Caki2 (cell line): ENCODE measurements around the gene SCP2. TPM values are rescaled to one million over a fixed set of nuclear protein-coding genes. Genes with fewer than 3 reads are reported as not detected.

Experiments used
- DNase-seq: peaks from one replicate; pipeline ENCODE4 v3.0.0-alpha.2; 2015; ENCODE audit warnings: low read depth
- in situ Hi-C: cut with HindIII; loops from 2 replicates; pipeline ENCODE4 v1.10.0; 2016; ENCODE audit warnings: low sequenced_read_pairs, low pct_unique_long_range_greater_than_20kb, mixed read lengths
- total RNA-seq: library from RNA; depleted of rRNA; stranded (reverse); fragments of >200 nt; shearing (Covaris generic); gene quantifications from 2 replicates; pipeline ENCODE4 v1.2.3, GENCODE V29; 2014; ENCODE audit warnings: low replicate concordance

SCP2 gene
- total RNA-seq, 1 experiment from 2014 or later, result 54.2 TPM

DNA sequence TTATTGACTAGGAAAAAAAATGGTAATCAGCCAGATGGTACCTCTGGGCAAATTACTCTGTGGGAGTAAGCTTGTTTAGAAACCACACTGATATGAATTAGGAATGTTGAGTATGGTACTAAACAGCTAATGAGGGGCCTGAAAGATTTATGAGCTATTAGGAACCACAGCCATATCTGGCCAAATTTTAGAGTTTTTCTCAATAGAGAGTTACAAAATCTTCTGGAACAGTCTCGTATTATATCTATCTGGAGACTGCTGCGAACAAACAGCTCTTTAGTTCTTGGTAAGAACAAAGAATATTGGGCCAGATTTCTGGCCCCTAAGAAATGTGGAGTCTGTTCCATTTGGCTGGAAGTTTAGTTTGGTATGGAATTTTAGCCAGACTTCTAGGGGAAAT is 130.1 kb downstream of the SCP2 start:
- in situ Hi-C loops, result no loop called here
- DNase-seq, result no peak

DNA sequence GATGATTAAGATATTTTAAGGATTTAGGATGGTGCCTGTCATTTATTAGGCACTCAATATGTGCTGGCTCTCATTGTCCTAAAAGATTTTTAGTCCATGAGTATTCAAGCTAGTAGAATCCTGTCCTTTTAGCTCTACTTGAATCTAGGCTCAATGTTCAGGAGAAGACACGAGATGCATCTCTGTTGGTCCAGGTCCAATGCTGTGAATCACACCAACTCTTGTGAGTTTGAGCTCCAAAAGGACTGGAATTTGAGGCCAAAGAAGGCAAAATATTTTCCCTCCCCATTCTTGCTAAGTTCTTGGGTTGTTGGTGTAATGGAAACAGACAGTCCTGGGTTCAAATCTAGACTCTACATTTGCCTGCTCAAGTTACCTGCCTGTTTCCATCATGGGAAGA is 133.5 kb downstream of the SCP2 start:
- in situ Hi-C loops, result no loop called here
- DNase-seq, result no peak

DNA sequence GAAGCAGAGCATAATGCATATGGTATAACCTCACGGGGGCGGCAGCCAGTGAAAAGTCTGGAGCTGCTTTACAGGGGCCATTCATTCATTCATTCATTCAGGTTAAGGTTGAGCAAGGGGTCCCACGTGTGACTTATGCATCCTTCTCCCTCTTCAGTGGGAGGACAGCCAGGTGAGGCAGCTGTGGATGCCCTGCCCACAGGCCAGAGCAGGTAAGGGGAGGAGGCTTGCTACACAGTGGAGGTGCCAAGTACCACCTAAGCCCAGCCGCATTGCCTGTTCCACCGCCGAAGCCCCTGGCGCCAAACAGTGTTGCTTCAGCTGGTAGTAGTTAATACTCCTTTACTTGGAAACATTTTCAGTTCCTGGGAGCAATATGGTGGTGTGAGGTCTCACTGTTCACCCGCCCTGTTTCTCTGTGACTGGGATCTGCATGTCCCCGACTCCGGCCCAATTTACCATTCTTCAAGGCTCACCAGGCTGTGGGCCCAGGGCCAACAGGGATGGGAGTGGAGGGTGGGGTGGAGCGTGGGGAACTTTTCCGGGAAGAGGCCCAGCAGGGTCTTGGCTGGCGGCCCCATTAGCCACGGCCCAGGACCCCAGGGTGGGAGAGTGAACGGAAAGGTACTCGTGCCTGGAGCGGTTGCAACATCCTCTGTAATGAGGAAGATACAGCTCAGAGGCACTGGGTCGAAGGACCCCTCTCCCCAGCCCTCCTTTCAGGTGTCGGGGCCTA is 134.2 kb downstream of the SCP2 start:
- DNase-seq, result no peak
- in situ Hi-C loops, result no loop called here

DNA sequence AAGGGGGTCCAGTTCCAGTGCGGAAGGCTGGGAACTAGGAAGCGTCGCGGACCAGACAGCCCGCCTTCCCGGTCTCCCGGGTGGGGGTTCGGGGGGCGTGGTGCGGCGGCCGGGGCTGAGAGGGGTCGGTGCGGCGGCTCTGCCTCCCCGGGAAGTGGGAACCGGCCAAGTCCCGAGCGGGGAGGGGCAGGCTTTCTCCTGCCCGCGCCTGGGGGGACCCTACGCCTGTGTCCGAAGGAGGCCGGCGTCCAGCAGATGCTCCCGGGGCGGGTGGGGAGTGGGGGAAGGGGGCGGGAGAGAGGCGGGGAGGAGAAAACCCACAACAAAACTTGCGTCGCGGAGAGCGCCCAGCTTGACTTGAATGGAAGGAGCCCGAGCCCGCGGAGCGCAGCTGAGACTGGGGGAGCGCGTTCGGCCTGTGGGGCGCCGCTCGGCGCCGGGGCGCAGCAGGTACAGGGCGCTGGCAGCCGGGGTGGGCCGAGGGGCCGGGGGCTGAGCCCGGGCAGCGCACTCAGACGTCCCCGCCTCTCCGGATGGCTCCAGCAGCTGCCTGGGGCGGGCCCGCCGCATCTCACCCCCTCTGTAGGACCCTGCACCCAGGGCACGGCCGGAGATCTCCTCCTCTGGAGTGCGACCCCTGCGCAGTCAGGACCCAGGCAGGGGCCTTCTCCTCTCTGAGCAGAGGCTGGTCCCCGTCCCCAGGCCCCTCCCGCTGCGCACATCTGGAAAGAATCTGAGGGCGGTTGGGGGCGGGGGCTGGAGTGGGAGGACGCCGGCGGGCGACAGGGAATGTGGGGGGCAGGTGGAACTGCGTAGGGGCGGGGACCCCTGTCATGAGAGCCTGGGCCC is 135.0 kb downstream of the SCP2 start, which contains the start of gene PODN:
Gene PODN, plus strand, starts transcription at position 355 of the 849 bp plus-strand sequence. CDS start 7,643 bp downstream, outside the sequence.
- DNase-seq, result no peak
- in situ Hi-C loops, result no loop called here

DNA sequence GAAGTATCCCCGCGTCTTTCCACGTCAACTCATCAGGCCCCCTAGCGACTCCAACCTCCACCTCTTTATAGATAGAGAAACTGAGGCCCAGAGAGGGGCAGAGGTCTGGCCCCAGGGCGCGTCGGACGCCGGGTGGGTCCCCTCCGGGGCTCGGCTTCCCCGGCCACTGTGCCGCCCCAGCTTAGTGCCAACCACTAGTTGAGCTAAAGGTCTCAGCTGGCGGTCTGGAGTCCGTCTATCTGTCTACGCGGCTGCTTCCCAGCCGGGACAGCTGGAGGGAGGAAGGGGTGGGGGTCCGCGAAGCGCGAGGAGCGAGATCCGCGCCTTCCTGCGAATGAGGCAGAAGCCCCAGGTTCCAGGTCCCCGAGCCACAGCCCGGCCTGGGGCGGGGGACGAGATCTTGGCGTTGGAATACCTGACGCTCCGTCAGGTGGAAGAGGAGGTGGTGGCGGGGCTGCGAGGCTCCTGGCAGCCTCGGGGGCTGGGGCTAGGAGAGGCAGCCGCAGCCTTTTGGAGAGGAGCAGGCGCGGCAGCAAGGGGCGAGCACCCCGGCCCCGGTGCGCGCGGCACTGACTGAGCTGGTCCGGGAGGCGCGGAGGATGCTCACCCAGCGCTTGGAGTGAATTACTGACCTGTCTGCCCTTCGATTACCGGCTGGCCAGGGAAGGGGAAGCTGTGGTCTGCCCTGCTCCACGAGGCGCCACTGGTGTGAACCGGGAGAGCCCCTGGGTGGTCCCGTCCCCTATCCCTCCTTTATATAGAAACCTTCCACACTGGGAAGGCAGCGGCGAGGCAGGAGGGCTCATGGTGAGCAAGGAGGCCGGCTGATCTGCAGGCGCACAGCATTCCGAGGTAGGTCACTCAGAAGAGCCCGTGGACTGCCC is 135.9 kb downstream of the SCP2 start:
- in situ Hi-C loops, result no loop called here
- no peak for DNase-seq

DNA sequence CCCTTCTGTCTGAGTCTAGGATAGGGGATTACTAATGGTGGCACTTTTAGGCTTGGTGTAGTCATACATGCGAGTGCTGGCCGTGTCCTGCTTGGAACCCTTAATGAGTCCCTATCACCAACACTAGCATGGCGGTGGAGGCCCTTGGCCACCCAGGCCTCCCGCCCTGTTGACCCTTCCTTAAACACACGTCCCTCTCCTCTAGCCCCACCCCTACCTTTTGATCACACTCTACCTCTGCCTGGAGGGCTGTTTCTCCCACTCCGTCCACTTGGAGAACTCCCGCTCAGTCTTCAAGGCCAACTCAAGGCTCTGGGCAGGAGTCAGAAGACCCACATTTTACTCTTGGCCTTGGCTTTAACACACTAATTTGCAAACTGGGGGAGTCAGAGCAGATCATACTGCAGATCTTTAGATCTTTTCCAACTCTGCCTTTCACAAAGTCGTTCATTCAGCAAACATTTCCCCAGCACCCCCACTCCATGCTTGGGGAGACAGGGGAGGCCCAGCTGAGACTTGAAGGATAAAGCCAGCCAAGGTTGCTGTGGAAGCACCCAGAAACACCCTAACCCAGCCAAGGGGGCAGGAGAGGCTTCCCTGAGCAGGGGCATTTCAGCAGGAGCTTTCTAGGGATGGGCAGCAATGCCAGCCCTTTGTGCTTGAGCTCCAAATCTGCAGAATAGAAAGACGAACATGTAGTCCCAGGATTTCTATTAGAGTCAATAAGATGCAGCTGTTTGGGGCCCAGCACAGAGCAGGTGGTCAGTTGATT is 136.9 kb downstream of the SCP2 start:
- no peak for DNase-seq
- in situ Hi-C loops, result no loop called here

DNA sequence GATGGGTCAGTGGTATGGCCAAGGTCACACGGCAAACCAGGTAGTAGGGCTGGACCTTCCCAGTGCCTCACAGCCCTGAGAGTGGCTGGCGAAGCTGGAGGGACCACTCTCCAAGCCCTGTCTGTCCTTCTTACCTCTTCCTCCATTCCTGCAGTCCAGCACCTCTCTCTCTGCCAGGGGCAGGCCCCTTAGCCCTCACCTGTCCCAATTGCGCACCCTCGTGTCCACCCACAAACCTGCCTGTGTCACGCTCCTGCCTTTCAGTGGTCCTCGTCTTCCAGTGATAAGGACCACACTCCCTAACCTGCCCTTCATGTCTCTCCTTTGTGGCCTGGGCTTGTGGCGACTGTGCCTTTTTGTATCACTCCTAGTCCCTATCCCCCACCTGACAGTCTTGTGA is 138.3 kb downstream of the SCP2 start:
- in situ Hi-C loops, result no loop called here
- DNase-seq, result no peak

DNA sequence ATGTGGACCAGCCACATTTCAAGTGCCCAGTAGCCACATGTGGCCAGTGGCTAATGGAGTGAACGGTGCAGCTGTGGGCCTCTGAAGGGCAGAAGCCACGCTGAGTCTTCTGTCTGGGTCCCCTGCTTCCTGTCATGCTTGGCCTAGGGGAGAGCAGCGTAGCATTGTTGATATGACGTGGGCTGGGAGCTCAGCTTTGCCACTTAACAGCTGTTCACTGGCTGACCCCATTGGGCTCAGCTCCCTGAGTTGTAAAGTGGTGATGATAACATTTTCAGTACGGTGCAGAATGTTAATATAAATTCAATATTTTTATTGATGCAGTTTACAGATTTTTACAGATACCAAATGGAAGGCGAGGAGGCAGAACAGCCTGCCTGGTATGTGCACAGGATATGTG is 139.4 kb downstream of the SCP2 start:
- in situ Hi-C loops, result no loop called here
- DNase-seq, result no peak

DNA sequence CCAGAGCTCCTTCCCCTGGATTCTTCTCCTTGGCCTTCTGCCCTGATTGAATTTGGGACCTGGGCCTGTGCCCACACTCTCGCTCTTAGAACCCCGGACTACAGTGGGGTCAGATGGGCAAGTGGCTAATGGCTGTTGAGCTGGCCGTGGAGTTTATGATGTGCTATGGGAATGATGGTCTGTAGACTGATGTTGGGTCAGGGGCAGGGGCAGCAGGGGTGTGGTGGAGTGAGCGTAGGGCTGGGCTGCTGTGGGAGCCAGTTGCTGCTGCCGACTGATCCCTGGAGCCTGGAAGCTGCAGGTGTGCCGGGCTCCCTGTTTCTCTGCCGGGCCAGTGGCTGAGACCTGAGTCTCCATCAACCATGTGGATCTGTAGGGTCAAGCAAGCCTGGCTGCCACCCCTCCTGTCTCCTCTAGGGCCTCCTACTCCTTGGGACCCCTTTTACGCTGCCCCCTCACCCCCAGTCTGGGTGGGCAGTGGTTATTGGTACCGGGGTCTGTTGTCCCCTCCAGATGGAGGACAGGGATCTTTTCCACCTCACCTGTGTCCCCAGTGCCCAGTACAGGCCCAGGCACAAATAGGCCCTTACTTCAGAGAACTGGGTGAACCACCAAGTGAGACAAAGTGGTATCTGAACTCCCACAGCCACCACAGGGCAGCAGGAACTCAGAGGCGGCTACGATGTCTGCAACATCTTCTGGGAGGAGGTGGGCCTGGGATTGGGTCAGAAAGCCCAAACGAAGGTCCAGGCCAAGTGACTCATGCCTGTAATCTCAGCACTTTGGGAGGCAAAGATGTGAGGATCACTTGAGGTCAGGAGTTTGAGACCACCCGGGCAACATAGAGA is 140.0 kb downstream of the SCP2 start:
- no peak for DNase-seq
- in situ Hi-C loops, result no loop called here

DNA sequence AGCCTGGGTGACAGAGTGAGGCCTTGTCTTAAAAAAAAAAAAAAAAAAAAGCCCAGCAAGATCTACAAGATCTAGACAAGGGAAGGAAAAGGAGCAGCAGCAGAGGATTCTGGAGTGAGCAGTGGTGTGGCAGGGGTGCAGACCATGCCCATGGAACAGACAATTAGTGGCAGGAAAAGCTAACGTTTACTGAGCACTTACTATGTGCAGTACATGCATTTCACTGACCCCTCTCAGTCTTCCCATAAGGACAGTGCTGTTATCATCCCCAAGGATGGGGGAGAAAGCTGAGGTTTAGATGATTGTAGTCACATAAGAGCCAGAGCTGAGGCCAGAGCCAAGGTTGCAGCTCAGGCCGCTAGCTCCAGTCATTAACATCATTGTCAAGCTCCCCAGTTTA is 140.8 kb downstream of the SCP2 start:
- in situ Hi-C loops, result no loop called here
- no peak for DNase-seq

DNA sequence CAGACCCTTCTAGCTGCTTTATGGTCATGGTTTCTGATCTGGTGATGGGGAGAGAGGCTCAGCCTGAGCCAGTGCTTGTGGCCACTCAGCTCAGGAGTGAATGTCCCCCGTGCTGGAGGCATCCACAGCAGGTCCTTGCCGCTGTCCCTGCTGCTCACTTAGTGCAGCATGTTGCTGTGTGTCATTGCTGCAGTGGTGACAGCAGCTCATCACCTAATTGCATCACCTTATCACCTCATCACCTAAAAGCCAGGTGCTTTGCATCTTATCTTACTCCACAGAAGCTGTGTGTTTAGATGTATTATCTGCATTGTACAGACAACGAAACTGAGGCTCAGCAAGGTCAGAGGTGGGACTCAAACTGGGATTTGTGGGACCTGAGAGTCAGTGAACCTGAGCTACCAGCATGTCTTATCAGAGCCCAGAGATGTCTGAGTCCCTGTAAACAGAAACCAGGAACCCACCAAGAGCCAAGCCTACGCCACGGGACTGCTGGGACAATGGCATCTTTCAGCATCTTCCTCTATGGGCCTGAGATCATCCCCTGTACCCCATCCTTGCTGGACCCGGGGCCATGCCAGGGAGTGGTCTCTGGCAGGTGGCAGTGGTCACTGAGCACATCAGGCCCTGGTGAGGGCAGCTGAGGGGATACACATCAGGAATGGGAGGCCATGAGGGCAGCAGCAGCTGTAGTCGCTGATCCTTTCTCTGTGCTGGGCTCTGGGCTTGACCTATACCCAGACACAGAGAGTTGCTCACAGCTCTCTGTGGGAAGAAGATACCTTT is 141.4 kb downstream of the SCP2 start:
- in situ Hi-C loops, result no loop called here
- no peak for DNase-seq

DNA sequence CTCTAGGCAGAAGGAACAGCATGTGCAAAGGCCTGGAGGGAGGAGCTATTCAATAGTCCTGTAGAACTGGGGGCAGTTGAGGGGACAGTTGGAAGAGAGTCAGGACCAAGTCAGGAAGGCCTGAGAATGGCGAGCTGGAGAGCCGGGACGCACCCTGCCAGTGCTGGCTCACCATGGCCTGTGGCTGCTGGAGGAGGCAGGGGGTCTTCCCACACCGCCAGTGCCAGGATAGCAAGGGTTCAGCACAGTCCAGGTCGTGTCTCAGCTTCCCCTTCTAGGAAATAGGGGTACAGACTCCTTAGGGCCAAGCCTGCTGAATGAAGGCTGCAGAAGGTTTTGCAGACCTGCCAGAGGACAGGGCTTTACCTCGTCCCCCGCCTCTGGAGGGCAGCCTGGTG is 142.2 kb downstream of the SCP2 start:
- in situ Hi-C loops, result no loop called here
- no peak for DNase-seq

DNA sequence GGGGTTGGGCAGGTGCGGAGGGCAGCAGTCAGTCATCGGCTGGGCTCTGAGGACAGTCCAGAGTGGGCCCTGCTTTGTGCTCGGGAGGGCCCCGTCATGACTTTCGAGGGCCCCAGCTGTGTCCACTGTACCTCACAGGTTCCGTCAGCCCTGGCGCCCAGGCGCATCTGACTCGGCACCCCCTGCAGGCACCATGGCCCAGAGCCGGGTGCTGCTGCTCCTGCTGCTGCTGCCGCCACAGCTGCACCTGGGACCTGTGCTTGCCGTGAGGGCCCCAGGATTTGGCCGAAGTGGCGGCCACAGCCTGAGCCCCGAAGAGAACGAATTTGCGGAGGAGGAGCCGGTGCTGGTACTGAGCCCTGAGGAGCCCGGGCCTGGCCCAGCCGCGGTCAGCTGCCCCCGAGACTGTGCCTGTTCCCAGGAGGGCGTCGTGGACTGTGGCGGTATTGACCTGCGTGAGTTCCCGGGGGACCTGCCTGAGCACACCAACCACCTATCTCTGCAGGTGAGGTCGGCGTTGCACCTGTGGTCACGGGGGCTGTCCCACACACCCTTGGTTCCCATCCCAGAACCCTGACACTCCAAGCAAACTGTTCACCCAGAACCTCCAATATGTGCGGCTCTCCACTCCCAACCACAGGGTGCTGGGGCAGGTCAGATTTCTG is 142.7 kb downstream of the SCP2 start:
- in situ Hi-C loops, result no loop called here

DNA sequence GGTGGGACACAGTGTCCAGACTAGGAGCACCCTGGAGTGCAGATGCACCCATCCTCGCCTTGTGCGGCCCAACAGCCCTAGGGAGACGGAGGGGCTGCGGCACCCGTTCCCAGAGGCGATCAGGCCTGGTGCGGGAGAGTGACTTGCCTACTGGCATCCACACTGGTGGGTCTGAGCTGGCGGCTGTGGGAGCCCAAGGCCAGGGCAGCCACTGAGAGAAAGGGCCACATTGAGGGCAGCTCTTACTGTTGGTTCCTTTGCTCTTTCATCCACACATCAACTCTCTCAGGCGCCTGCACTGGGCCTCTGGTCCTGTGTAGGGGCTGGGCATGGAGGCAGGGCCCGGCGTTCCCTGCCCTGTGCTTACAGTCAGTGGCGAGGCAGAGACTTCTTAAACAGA is 143.5 kb downstream of the SCP2 start:
- in situ Hi-C loops, result no loop called here
- DNase-seq, result no peak

More for the DNA sequence above, 142.7 kb downstream of the SCP2 start:
- no peak for DNase-seq

DNA sequence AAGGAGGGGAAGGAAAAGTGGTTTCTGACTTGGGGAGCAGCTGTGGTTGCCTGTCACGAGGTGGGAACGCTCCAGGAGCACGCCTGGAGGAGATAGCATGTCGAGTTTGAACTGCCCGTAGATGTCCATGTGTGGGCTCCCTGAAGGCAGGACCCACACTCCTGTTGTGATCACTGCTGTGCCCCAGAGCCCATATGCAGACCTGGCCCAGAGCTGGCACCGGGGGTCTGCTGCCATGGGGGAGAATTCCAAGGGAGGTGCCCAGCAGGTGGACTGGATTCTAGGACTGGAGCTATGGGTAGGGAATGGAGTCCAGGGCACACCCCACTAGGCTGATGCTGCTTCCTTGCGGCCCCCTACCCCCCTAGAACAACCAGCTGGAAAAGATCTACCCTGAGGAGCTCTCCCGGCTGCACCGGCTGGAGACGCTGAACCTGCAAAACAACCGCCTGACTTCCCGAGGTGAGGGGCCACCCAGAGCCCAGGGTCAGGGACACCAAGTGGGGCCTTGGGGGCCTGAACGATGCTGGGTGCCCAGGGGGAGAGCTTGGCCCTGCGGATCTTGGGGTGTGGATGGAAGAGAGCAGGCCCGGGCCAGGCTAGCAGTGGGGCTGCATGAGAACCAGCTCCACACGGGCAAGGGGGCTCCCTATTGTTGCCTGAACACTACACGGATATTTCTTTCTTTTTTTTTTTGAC is 144.2 kb downstream of the SCP2 start:
- no peak for DNase-seq
- in situ Hi-C loops, result no loop called here
